GM18867 (cell line): Measurements from ENCODE around the gene TMEM174.
"Not testable (repeated sequence)": the region's sequence is repeated elsewhere in the genome, so short reads cannot be mapped to it uniquely, and the experiment has no call there.

Source experiments
- ATAC-seq: cut with Tn5 transposase; IDR thresholded peaks from one replicate; pipeline ENCODE4 v1.9.1; 2021; ENCODE audit warnings: mild to moderate bottlenecking, moderate library complexity; ENCODE audit not compliant: unreplicated experiment

The TMEM174 gene

GRCh38 chr5:73188764-73189531, 16.0 kb downstream of the TMEM174 start:
- ATAC-seq, result no peak

- ATAC-seq, result no peak
Observed at GRCh38 chr5:73189871-73190376, 16.9 kb downstream of the TMEM174 start.

- ATAC-seq, result no peak
Observed at GRCh38 chr5:73192370-73192769, 19.4 kb downstream of the TMEM174 start.

- no peak for ATAC-seq
Observed at GRCh38 chr5:73193592-73193991, 20.6 kb downstream of the TMEM174 start.

GRCh38 chr5:73196201-73196600, 23.2 kb downstream of the TMEM174 start:
- ATAC-seq, result no peak

- ATAC-seq, result no peak
Observed at GRCh38 chr5:73197637-73198257, 24.8 kb downstream of the TMEM174 start.

- no peak for ATAC-seq
Observed at GRCh38 chr5:73198833-73199592, 26.0 kb downstream of the TMEM174 start.

GRCh38 chr5:73199671-73200070, 26.7 kb downstream of the TMEM174 start:
- no peak for ATAC-seq

GRCh38 chr5:73201547-73202513, 28.8 kb downstream of the TMEM174 start:
- ATAC-seq, result peak; percentile 87

- no peak for ATAC-seq
Observed at GRCh38 chr5:73204332-73204731, 31.3 kb downstream of the TMEM174 start.

GRCh38 chr5:73204733-73205132, 31.7 kb downstream of the TMEM174 start:
- no peak for ATAC-seq

GRCh38 chr5:73205305-73205704, 32.3 kb downstream of the TMEM174 start:
- no peak for ATAC-seq

GRCh38 chr5:73207239-73207638, 34.2 kb downstream of the TMEM174 start:
- not testable (repeated sequence) for ATAC-seq

GRCh38 chr5:73209075-73209474, 36.1 kb downstream of the TMEM174 start:
- ATAC-seq, result not testable (repeated sequence)

GRCh38 chr5:73212693-73213092, 39.7 kb downstream of the TMEM174 start:
- not testable (repeated sequence) for ATAC-seq

GRCh38 chr5:73213566-73213998, 40.6 kb downstream of the TMEM174 start:
- peak; percentile 70 for ATAC-seq

GRCh38 chr5:73214306-73214705, 41.3 kb downstream of the TMEM174 start:
- no peak for ATAC-seq

GRCh38 chr5:73214996-73215395, 42.0 kb downstream of the TMEM174 start:
- no peak for ATAC-seq

GRCh38 chr5:73215531-73215890, 42.5 kb downstream of the TMEM174 start:
- ATAC-seq, result peak; percentile 12

- peak; percentile 74 for ATAC-seq
Observed at GRCh38 chr5:73215891-73216610, 43.1 kb downstream of the TMEM174 start.
